MG63 (cell line): Measurements from ENCODE around the gene PRND. TPM values are rescaled to one million over a fixed set of nuclear protein-coding genes. Genes with fewer than 3 reads are reported as not detected.

ENCODE experiments used
- total RNA-seq: library from RNA; depleted of rRNA; stranded (reverse); fragments of >200 nt; shearing (Covaris generic); gene quantifications from 2 replicates; pipeline ENCODE4 v1.2.3, GENCODE V29; 2014; ENCODE audit warnings: low replicate concordance; rRNA removed

The PRND gene
- total RNA-seq, 1 experiment from 2014 or later: not detected

Other genes with a start within 250 kb of the PRND start
- 144 and 147 TPM in 2 replicates for gene PRNP, start 35.5 kb upstream of the PRND start, total RNA-seq
- gene RASSF2, start 101.7 kb downstream of the PRND start, total RNA-seq: 6.2 and 6.3 TPM in 2 replicates